HEK293 (cell line): ENCODE results near the gene MYOZ3.

Experiments used
- AEBP2 ChIP-seq: fragments of 450-650 bp; formaldehyde crosslinking; IDR thresholded peaks from 2 replicates; pipeline ENCODE4 v1.5.1; 2016; ENCODE audit warnings: missing biosample characterization, missing genetic modification characterization, borderline replicate concordance
- BCL6B ChIP-seq: fragments of 450-650 bp; formaldehyde crosslinking; IDR thresholded peaks from 2 replicates; pipeline ENCODE4 v1.5.1; 2017; ENCODE audit warnings: missing biosample characterization, missing genetic modification characterization
- EGR2 ChIP-seq: fragments of 450-650 bp; formaldehyde crosslinking; IDR thresholded peaks from 2 replicates; pipeline ENCODE4 v1.5.1; 2016; ENCODE audit warnings: low read depth, missing biosample characterization, missing genetic modification characterization
- GLIS1 ChIP-seq: fragments of 450-650 bp; formaldehyde crosslinking; IDR thresholded peaks from 2 replicates; pipeline ENCODE4 v1.5.1; 2016; ENCODE audit warnings: missing biosample characterization, missing genetic modification characterization
- GLIS2 ChIP-seq: fragments of 450-650 bp; formaldehyde crosslinking; IDR thresholded peaks from 2 replicates; pipeline ENCODE4 v1.5.1; 2016; ENCODE audit warnings: missing biosample characterization, missing genetic modification characterization
- KLF9 ChIP-seq: fragments of 450-650 bp; formaldehyde crosslinking; IDR thresholded peaks from 2 replicates; pipeline ENCODE4 v1.5.1; 2016; ENCODE audit warnings: missing biosample characterization, missing genetic modification characterization, low read depth
- MEIS1 ChIP-seq: sonication (generic); formaldehyde crosslinking; IDR thresholded peaks from 2 replicates; pipeline ENCODE4 v1.8.1; 2022; ENCODE audit warnings: missing genetic modification reagents, mild to moderate bottlenecking, borderline replicate concordance
- PATZ1 ChIP-seq: fragments of 450-650 bp; formaldehyde crosslinking; IDR thresholded peaks from 2 replicates; pipeline ENCODE4 v1.5.1; 2016; ENCODE audit warnings: missing biosample characterization, missing genetic modification characterization
- SP7 ChIP-seq: fragments of 450-650 bp; formaldehyde crosslinking; IDR thresholded peaks from 2 replicates; pipeline ENCODE4 v1.5.1; 2016; ENCODE audit warnings: missing biosample characterization, missing genetic modification characterization
- TCF7L2 ChIP-seq: IDR thresholded peaks from 2 replicates; pipeline ENCODE4 v1.6.1; 2011; ENCODE audit warnings: low read depth, mild to moderate bottlenecking, inconsistent platforms, low read length, moderate library complexity, borderline replicate concordance
- YY1 ChIP-seq: fragments of 450-650 bp; formaldehyde crosslinking; IDR thresholded peaks from 2 replicates; pipeline ENCODE4 v1.5.1; 2018; ENCODE audit warnings: missing biosample characterization, missing genetic modification characterization
- ZBTB17 ChIP-seq: fragments of 450-650 bp; formaldehyde crosslinking; IDR thresholded peaks from 2 replicates; pipeline ENCODE4 v1.5.1; 2016; ENCODE audit warnings: missing biosample characterization, missing genetic modification characterization
- ZBTB44 ChIP-seq: fragments of 450-650 bp; IDR thresholded peaks from 2 replicates; pipeline ENCODE4 v1.5.1; 2018; ENCODE audit warnings: missing biosample characterization, mild to moderate bottlenecking, missing genetic modification characterization
- ZFP69B ChIP-seq: fragments of 450-650 bp; formaldehyde crosslinking; IDR thresholded peaks from 2 replicates; pipeline ENCODE4 v1.5.1; 2016; ENCODE audit warnings: missing biosample characterization, missing genetic modification characterization
- ZNF140 ChIP-seq: fragments of 450-650 bp; formaldehyde crosslinking; IDR thresholded peaks from 2 replicates; pipeline ENCODE4 v1.5.1; 2016; ENCODE audit warnings: missing biosample characterization, missing genetic modification characterization
- ZNF155 ChIP-seq: fragments of 450-650 bp; formaldehyde crosslinking; IDR thresholded peaks from 2 replicates; pipeline ENCODE4 v1.5.1; 2016; ENCODE audit warnings: missing biosample characterization, missing genetic modification characterization
- ZNF174 ChIP-seq: fragments of 450-650 bp; formaldehyde crosslinking; IDR thresholded peaks from 2 replicates; pipeline ENCODE4 v1.5.0; 2017; ENCODE audit warnings: missing biosample characterization, mild to moderate bottlenecking, missing genetic modification characterization
- ZNF221 ChIP-seq: fragments of 450-650 bp; formaldehyde crosslinking; IDR thresholded peaks from 2 replicates; pipeline ENCODE4 v1.5.1; 2017; ENCODE audit warnings: missing biosample characterization, missing genetic modification characterization, borderline replicate concordance
- ZNF223 ChIP-seq: fragments of 450-650 bp; formaldehyde crosslinking; IDR thresholded peaks from 2 replicates; pipeline ENCODE4 v1.5.1; 2016; ENCODE audit warnings: missing biosample characterization, missing genetic modification characterization
- ZNF24 ChIP-seq: fragments of 450-650 bp; formaldehyde crosslinking; IDR thresholded peaks from 2 replicates; pipeline ENCODE4 v1.5.1; 2016; ENCODE audit warnings: missing biosample characterization, missing genetic modification characterization
- ZNF350 ChIP-seq: fragments of 450-650 bp; formaldehyde crosslinking; IDR thresholded peaks from 2 replicates; pipeline ENCODE4 v1.5.0; 2017; ENCODE audit warnings: missing biosample characterization, mild to moderate bottlenecking, missing genetic modification characterization
- ZNF362 ChIP-seq: fragments of 450-650 bp; formaldehyde crosslinking; IDR thresholded peaks from 2 replicates; pipeline ENCODE4 v1.5.1; 2016; ENCODE audit warnings: missing biosample characterization, missing genetic modification characterization
- ZNF426 ChIP-seq: fragments of 450-650 bp; formaldehyde crosslinking; IDR thresholded peaks from 2 replicates; pipeline ENCODE4 v1.5.1; 2017; ENCODE audit warnings: missing biosample characterization, missing genetic modification characterization, mild to moderate bottlenecking, inconsistent platforms, moderate library complexity
- ZNF529 ChIP-seq: fragments of 450-650 bp; formaldehyde crosslinking; IDR thresholded peaks from 2 replicates; pipeline ENCODE4 v1.5.1; 2017; ENCODE audit warnings: missing genetic modification characterization, missing biosample characterization; ENCODE audit not compliant: insufficient replicate concordance
- ZNF530 ChIP-seq: fragments of 450-650 bp; formaldehyde crosslinking; IDR thresholded peaks from 2 replicates; pipeline ENCODE4 v1.5.1; 2016; ENCODE audit warnings: low read depth, missing biosample characterization, missing genetic modification characterization
- ZNF549 ChIP-seq: fragments of 450-650 bp; IDR thresholded peaks from 2 replicates; pipeline ENCODE4 v1.5.1; 2018; ENCODE audit warnings: missing biosample characterization, missing genetic modification characterization, mild to moderate bottlenecking, inconsistent platforms, moderate library complexity
- ZNF596 ChIP-seq: fragments of 450-650 bp; IDR thresholded peaks from 2 replicates; pipeline ENCODE4 v1.5.0; 2018; ENCODE audit warnings: missing biosample characterization, mild to moderate bottlenecking, missing genetic modification characterization, moderate library complexity
- ZNF629 ChIP-seq: fragments of 450-650 bp; formaldehyde crosslinking; IDR thresholded peaks from 2 replicates; pipeline ENCODE4 v1.5.1; 2017; ENCODE audit warnings: missing biosample characterization, missing genetic modification characterization
- TF ChIP-seq, protein P1 (sequence below): fragments of 450-650 bp; formaldehyde crosslinking; optimal IDR thresholded peaks from 2 replicates; pipeline ENCODE3; 2016; ENCODE audit warnings: missing biosample characterization, mild to moderate bottlenecking, missing genetic modification characterization

Gene MYOZ3

GRCh38 chr5:150640311-150641005 lies 20.6 kb upstream of the MYOZ3 start, which contains the start of gene SYNPO (continued):
- TF ChIP-seq ZNF549 (tag by site-specific recombination) (no peak), SP7 (tag by site-specific recombination) (peak; percentile 60; the same call in 1 of the 2 replicates), ZNF530 (tag by site-specific recombination) (no peak), AEBP2 (tag by site-specific recombination) (no peak), ZNF529 (tag by site-specific recombination) (no peak), ZNF362 (tag by site-specific recombination) (no peak), ZNF350 (no peak), ZBTB17 (tag by site-specific recombination) (peak; percentile 86), ZNF596 (tag by site-specific recombination) (no peak), ZNF174 (tag by site-specific recombination) (no peak), ZNF221 (tag by site-specific recombination) (no peak), YY1 (tag by site-specific recombination) (no peak), ZNF426 (tag by site-specific recombination) (no peak), PATZ1 (tag by site-specific recombination) (peak; percentile 80), MEIS1 (CRISPR knock-in tag) (no peak), GLIS1 (tag by site-specific recombination) (peak; percentile 72), ZNF155 (tag by site-specific recombination) (no peak), ZNF223 (tag by site-specific recombination) (no peak), KLF9 (tag by site-specific recombination) (0 out of 2 replicates have a peak, but pooled peaks have one; percentile 6), ZNF24 (tag by site-specific recombination) (no peak), EGR2 (tag by site-specific recombination) (peak; percentile 99), ZNF629 (peak; percentile 47; the same call in 1 of the 2 replicates), BCL6B (tag by site-specific recombination) (no peak), GLIS2 (tag by site-specific recombination) (peak; percentile 81), TCF7L2 (no peak), ZBTB44 (tag by site-specific recombination) (no peak), ZFP69B (tag by site-specific recombination) (peak; percentile 78), ZNF140 (no peak)
- TF ChIP-seq, protein P1, sequence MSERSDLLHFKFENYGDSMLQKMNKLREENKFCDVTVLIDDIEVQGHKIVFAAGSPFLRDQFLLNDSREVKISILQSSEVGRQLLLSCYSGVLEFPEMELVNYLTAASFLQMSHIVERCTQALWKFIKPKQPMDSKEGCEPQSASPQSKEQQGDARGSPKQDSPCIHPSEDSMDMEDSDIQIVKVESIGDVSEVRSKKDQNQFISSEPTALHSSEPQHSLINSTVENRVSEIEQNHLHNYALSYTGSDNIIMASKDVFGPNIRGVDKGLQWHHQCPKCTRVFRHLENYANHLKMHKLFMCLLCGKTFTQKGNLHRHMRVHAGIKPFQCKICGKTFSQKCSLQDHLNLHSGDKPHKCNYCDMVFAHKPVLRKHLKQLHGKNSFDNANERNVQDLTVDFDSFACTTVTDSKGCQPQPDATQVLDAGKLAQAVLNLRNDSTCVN (tag by site-specific recombination), result no peak
